Hepatocyte (in vitro differentiated cells): ENCODE results near the gene APBA1. TPM values are rescaled to one million over a fixed set of nuclear protein-coding genes. Genes with fewer than 3 reads are reported as not detected.

ENCODE experiments used
- DNase-seq: peaks from one replicate; pipeline ENCODE4 v3.0.0-alpha.2; 2016; ENCODE audit warnings: low spot score
- H2AFZ ChIP-seq: fragments of 200-600 bp; sonication (generic); 2 replicates; pipeline ENCODE4 v1.6.0; 2016; ENCODE audit warnings: antibody characterized with exemption, mild to moderate bottlenecking
- H3K27ac ChIP-seq: fragments of 200-600 bp; sonication (generic); 2 replicates; pipeline ENCODE4 v1.5.1; 2016; ENCODE audit warnings: mild to moderate bottlenecking
- H3K27me3 ChIP-seq: fragments of 200-600 bp; sonication (generic); 2 replicates; pipeline ENCODE4 v1.6.1; 2016
- H3K36me3 ChIP-seq: fragments of 200-600 bp; sonication (generic); replicated peaks from 2 replicates; pipeline ENCODE4 v1.5.1; 2016; ENCODE audit warnings: low read depth; ENCODE audit not compliant: insufficient read depth
- H3K4me1 ChIP-seq: fragments of 200-600 bp; sonication (generic); 2 replicates; pipeline ENCODE4 v1.5.1; 2016; ENCODE audit warnings: mild to moderate bottlenecking, moderate library complexity; ENCODE audit not compliant: insufficient read depth
- H3K4me2 ChIP-seq: fragments of 200-600 bp; sonication (generic); 2 replicates; pipeline ENCODE4 v1.6.0; 2016
- H3K4me3 ChIP-seq: fragments of 200-600 bp; sonication (generic); 2 replicates; pipeline ENCODE4 v1.5.1; 2016; ENCODE audit warnings: mild to moderate bottlenecking
- H3K79me2 ChIP-seq: fragments of 200-600 bp; sonication (generic); 2 replicates; pipeline ENCODE4 v1.6.0; 2017; ENCODE audit warnings: mild to moderate bottlenecking
- H3K9me2 ChIP-seq: fragments of 200-600 bp; sonication (generic); replicated peaks from 2 replicates; pipeline ENCODE4 v1.6.0; 2017; ENCODE audit warnings: mild to moderate bottlenecking; ENCODE audit not compliant: insufficient read depth
- H3K9me3 ChIP-seq: fragments of 200-600 bp; sonication (generic); 2 replicates; pipeline ENCODE4 v1.5.1; 2016; ENCODE audit warnings: low read depth, mild to moderate bottlenecking
- H4K20me1 ChIP-seq: fragments of 200-600 bp; sonication (generic); 2 replicates; pipeline ENCODE4 v1.6.0; 2016; ENCODE audit warnings: mild to moderate bottlenecking; ENCODE audit not compliant: insufficient read depth, poor library complexity, severe bottlenecking
- EZH2 ChIP-seq: fragments of 200-600 bp; sonication (generic); IDR thresholded peaks from 2 replicates; pipeline ENCODE4 v1.6.1; 2016; ENCODE audit warnings: antibody characterized with exemption, mild to moderate bottlenecking, borderline replicate concordance
- EZH2phosphoT487 ChIP-seq: fragments of 200-600 bp; sonication (generic); IDR thresholded peaks from one replicate; pipeline ENCODE4 v1.6.1; 2018; ENCODE audit warnings: antibody characterized with exemption, mild to moderate bottlenecking, low read depth, moderate library complexity; ENCODE audit not compliant: unreplicated experiment, severe bottlenecking
- WGBS: methylation state at CpG from one replicate; pipeline ENCODE4 v1.1.6; 2016; ENCODE audit warnings: low lambda C conversion rate; ENCODE audit errors: missing lambda C conversion rate; 5-methylcytosine and 5-hydroxymethylcytosine counted together
- polyA plus RNA-seq: library from polyadenylated mRNA; unstranded; fragments of >200 nt; fragmentation: Nextera tagmentation; extraction: Ambion mirVana; gene quantifications from 2 replicates; pipeline ENCODE4 v1.2.1, GENCODE V29; 2016
- total RNA-seq: library from RNA; depleted of rRNA; stranded (reverse); fragments of >200 nt; gene quantifications from 2 replicates; pipeline ENCODE4 v1.2.3, GENCODE V29; 2014
- TF ChIP-seq, protein P1 (sequence below): fragments of 200-600 bp; sonication (generic); IDR thresholded peaks from 2 replicates; pipeline ENCODE4 v1.5.1; 2016; ENCODE audit warnings: antibody characterized with exemption, mild to moderate bottlenecking; ENCODE audit not compliant: poor library complexity

APBA1 gene
- total and polyA plus RNA-seq, 2 experiments from 2014 or later = 1.5 to 12.0 TPM

GRCh38 chr9:69456201-69456600 lies 216.0 kb downstream of the APBA1 start:
- Histone ChIP-seq H3K9me3 (no peaks in the 10 kb centered on the region), H3K27ac (no peak overlapping the region), H3K4me2 (no peak overlapping the region), H3K27me3 (no peaks in the 10 kb centered on the region), H3K36me3 (no peaks in the 10 kb centered on the region), H3K4me3 (no peak overlapping the region), H4K20me1 (no peaks in the 10 kb centered on the region), H3K4me1 (peaks cover 5% of the 10 kb centered on the region), H2AFZ (no peak overlapping the region), H3K79me2 (no peaks in the 10 kb centered on the region), H3K9me2 (no peaks in the 10 kb centered on the region)
- 97% methylated on average over 15 of the region's 15 CpGs for WGBS
- no peak for DNase-seq
- no peak for TF ChIP-seq EZH2
- TF ChIP-seq, protein P1, sequence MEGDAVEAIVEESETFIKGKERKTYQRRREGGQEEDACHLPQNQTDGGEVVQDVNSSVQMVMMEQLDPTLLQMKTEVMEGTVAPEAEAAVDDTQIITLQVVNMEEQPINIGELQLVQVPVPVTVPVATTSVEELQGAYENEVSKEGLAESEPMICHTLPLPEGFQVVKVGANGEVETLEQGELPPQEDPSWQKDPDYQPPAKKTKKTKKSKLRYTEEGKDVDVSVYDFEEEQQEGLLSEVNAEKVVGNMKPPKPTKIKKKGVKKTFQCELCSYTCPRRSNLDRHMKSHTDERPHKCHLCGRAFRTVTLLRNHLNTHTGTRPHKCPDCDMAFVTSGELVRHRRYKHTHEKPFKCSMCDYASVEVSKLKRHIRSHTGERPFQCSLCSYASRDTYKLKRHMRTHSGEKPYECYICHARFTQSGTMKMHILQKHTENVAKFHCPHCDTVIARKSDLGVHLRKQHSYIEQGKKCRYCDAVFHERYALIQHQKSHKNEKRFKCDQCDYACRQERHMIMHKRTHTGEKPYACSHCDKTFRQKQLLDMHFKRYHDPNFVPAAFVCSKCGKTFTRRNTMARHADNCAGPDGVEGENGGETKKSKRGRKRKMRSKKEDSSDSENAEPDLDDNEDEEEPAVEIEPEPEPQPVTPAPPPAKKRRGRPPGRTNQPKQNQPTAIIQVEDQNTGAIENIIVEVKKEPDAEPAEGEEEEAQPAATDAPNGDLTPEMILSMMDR = no peak

DNA sequence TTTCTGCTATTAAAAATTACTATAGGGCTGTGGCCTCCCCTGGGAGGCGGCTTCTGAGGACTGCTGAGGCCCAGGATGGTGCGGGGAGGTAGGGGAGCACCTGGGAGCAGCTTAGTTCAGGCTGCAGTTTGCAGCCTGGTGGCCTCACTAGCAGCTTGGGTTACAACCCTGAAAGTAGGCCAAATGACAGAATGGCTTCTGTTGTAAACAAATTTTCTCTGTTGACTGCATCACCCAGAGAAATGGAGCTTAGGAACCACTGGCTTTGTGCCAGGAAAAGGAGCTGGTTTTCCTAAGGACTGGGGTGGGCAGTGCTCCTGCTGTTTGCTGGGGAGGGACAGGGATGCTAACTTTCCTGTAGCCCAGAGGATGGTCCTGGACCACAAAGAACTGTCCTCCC lies 216.9 kb downstream of the APBA1 start:
- Histone ChIP-seq H3K27me3 (no peaks in the 10 kb centered on the region), H3K4me2 (no peak overlapping the region), H3K27ac (no peak overlapping the region), H2AFZ (no peak overlapping the region), H3K36me3 (no peaks in the 10 kb centered on the region), H3K79me2 (no peaks in the 10 kb centered on the region), H3K9me2 (no peaks in the 10 kb centered on the region), H3K9me3 (no peaks in the 10 kb centered on the region), H4K20me1 (no peaks in the 10 kb centered on the region), H3K4me3 (no peak overlapping the region), H3K4me1 (peaks cover 5% of the 10 kb centered on the region)
- 76% methylated on average over 2 of the region's 2 CpGs for WGBS
- DNase-seq = peak; percentile 19
- TF ChIP-seq, protein P1 = no peak
- no peak for TF ChIP-seq EZH2
- TF ChIP-seq EZH2phosphoT487 = no peak

DNA sequence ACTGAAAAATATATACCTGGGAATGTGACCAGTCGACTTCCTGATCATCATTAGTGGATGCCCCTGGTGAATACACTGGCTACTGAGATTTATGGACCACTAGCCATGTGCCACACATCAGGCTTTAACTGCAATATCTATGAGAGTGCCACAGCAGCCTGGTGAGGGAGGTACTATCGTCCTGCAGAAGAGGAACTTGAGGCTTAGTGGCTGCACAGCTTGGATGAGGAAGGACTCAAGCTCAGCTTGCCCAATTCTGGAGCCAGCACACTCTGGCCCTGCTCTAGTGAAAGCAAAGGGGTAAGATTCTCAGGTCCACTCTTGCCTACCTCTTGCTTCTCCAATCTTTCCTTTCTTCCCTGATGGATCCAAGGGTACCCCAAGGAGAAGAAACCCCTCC lies 217.8 kb downstream of the APBA1 start:
- Histone ChIP-seq H3K4me2 (no peak overlapping the region), H2AFZ (no peak overlapping the region), H3K4me3 (no peak overlapping the region), H4K20me1 (no peaks in the 10 kb centered on the region), H3K4me1 (peaks cover 5% of the 10 kb centered on the region), H3K9me3 (no peaks in the 10 kb centered on the region), H3K79me2 (no peaks in the 10 kb centered on the region), H3K9me2 (no peaks in the 10 kb centered on the region), H3K36me3 (no peaks in the 10 kb centered on the region), H3K27me3 (no peaks in the 10 kb centered on the region), H3K27ac (no peak overlapping the region)
- WGBS = 91% methylated on average over 2 of the region's 2 CpGs
- TF ChIP-seq EZH2 (no peak), EZH2phosphoT487 (no peak)
- TF ChIP-seq, protein P1 = no peak
- no peak for DNase-seq

DNA sequence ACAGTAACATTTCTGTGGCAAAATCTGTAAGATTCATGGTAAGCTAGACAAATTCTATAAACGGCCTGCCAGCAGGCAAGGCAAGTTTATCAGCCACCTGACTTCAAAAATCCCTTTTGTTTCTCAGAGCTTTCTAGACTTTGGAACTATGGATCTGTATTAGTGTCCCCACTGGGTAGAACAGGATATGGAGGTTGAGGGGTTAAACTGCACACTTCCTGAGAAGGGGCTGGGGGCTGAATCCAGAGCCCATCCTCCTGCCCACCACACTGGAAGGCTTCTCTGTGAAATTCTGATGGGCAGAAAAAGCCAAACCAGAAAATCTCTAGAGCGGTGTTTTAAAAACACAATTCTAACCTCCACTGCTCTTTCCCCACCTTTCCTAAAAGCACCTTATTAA lies 218.4 kb downstream of the APBA1 start:
- WGBS = 83% methylated on average over 2 of the region's 2 CpGs
- TF ChIP-seq, protein P1 = no peak
- TF ChIP-seq EZH2 (no peak), EZH2phosphoT487 (no peak)
- Histone ChIP-seq H3K27ac (no peak overlapping the region), H3K4me2 (no peak overlapping the region), H3K36me3 (no peaks in the 10 kb centered on the region), H3K4me3 (no peak overlapping the region), H3K4me1 (peaks cover 5% of the 10 kb centered on the region), H2AFZ (no peak overlapping the region), H3K27me3 (no peaks in the 10 kb centered on the region), H3K9me2 (no peaks in the 10 kb centered on the region), H3K9me3 (no peaks in the 10 kb centered on the region), H3K79me2 (no peaks in the 10 kb centered on the region), H4K20me1 (no peaks in the 10 kb centered on the region)
- no peak for DNase-seq
